Neural cell (in vitro differentiated cells): ENCODE results near the gene QSOX2. TPM values are rescaled to one million over a fixed set of nuclear protein-coding genes. Genes with fewer than 3 reads are reported as not detected.

Source experiments
- H2AFZ ChIP-seq: fragments of 200-600, 300-800 bp; sonication (generic), shearing (Covaris generic); 2 replicates; pipeline ENCODE4 v1.6.0; 2014; ENCODE audit warnings: low read depth, mild to moderate bottlenecking, antibody characterized with exemption, low read length, moderate library complexity
- H3F3A ChIP-seq: fragments of 200-600 bp; shearing (Covaris generic); 2 replicates; pipeline ENCODE4 v1.6.1; 2016; ENCODE audit warnings: mild to moderate bottlenecking, moderate library complexity, mixed read lengths, antibody characterized with exemption, low read length; ENCODE audit not compliant: insufficient read depth, poor library complexity, severe bottlenecking
- H3K27ac ChIP-seq: fragments of 200-600, 300-800 bp; sonication (generic), shearing (Covaris generic); 2 replicates; pipeline ENCODE4 v1.5.1; 2014; ENCODE audit warnings: mild to moderate bottlenecking, low read length, moderate library complexity
- H3K27me3 ChIP-seq: fragments of 300-800, 200-600 bp; sonication (generic), shearing (Covaris generic); 2 replicates; pipeline ENCODE4 v1.6.0; 2014; ENCODE audit warnings: mild to moderate bottlenecking, low read depth, low read length, moderate library complexity; ENCODE audit not compliant: insufficient read depth
- H3K36me3 ChIP-seq: fragments of 300-800, 200-600 bp; sonication (generic), shearing (Covaris generic); 2 replicates; pipeline ENCODE4 v1.5.1; 2014; ENCODE audit warnings: mild to moderate bottlenecking, antibody characterized with exemption, low read length, moderate library complexity; ENCODE audit not compliant: insufficient read depth
- H3K4me2 ChIP-seq: fragments of 300-800, 200-600 bp; sonication (generic), shearing (Covaris generic); 2 replicates; pipeline ENCODE4 v1.6.0; 2014; ENCODE audit warnings: mild to moderate bottlenecking, low read length
- H3K4me3 ChIP-seq: fragments of 300-800, 200-600 bp; sonication (generic), shearing (Covaris generic); 2 replicates; pipeline ENCODE4 v1.5.1; 2014; ENCODE audit warnings: mild to moderate bottlenecking, low read length, moderate library complexity
- H3K79me2 ChIP-seq: fragments of 200-600 bp; shearing (Covaris generic); replicated peaks from 2 replicates; pipeline ENCODE4 v1.6.0; 2014; ENCODE audit warnings: mild to moderate bottlenecking, low read length, moderate library complexity; ENCODE audit not compliant: insufficient read depth
- H3K9ac ChIP-seq: fragments of 300-800, 200-600 bp; sonication (generic), shearing (Covaris generic); 2 replicates; pipeline ENCODE4 v1.6.1; 2016; ENCODE audit warnings: mild to moderate bottlenecking, low read length, mixed read lengths
- H3K9me2 ChIP-seq: fragments of 200-600 bp; shearing (Covaris generic); 2 replicates; pipeline ENCODE4 v1.6.1; 2016; ENCODE audit warnings: mild to moderate bottlenecking, low read length, mixed read lengths; ENCODE audit not compliant: insufficient read depth
- H3K9me3 ChIP-seq: fragments of 200-600, 300-800 bp; sonication (generic), shearing (Covaris generic); 2 replicates; pipeline ENCODE4 v1.6.1; 2016; ENCODE audit warnings: mild to moderate bottlenecking, mixed run types, low read length, moderate library complexity, mixed read lengths
- H4K20me1 ChIP-seq: fragments of 200-600 bp; shearing (Covaris generic); 2 replicates; pipeline ENCODE4 v1.6.1; 2016; ENCODE audit warnings: mild to moderate bottlenecking, mixed run types; ENCODE audit not compliant: insufficient read depth
- CTCF ChIP-seq: fragments of 450-650 bp; IDR thresholded peaks from 2 replicates; pipeline ENCODE4 v1.5.1; 2014; ENCODE audit warnings: antibody characterized with exemption, mild to moderate bottlenecking, moderate library complexity; ENCODE audit not compliant: poor library complexity, severe bottlenecking
- EP300 ChIP-seq: fragments of 450-650 bp; conservative IDR thresholded peaks from 2 replicates; pipeline ENCODE4 v1.6.1; 2014; ENCODE audit warnings: antibody characterized with exemption, mild to moderate bottlenecking, moderate library complexity; ENCODE audit not compliant: poor library complexity, severe bottlenecking
- EZH2 ChIP-seq: fragments of 200-600, 300-800 bp; shearing (Covaris generic), sonication (generic); IDR thresholded peaks from 2 replicates; pipeline ENCODE4 v1.6.1; 2014; ENCODE audit warnings: antibody characterized with exemption, low read length, borderline replicate concordance, mild to moderate bottlenecking; ENCODE audit not compliant: insufficient read depth, poor library complexity, severe bottlenecking
- MXI1 ChIP-seq: fragments of 450-650 bp; conservative IDR thresholded peaks from 2 replicates; pipeline ENCODE4 v1.6.1; 2014; ENCODE audit warnings: antibody characterized with exemption, mild to moderate bottlenecking; ENCODE audit not compliant: poor library complexity, severe bottlenecking
- POLR2AphosphoS5 ChIP-seq: IDR thresholded peaks from 2 replicates; pipeline ENCODE4 v1.6.1; 2012
- RAD21 ChIP-seq: fragments of 450-650 bp; conservative IDR thresholded peaks from 2 replicates; pipeline ENCODE4 v1.6.1; 2014; ENCODE audit warnings: antibody characterized with exemption, mild to moderate bottlenecking, moderate library complexity
- REST ChIP-seq: IDR thresholded peaks from 2 replicates; pipeline ENCODE4 v1.6.1; 2012; ENCODE audit warnings: borderline replicate concordance
- SMC3 ChIP-seq: fragments of 450-650 bp; conservative IDR thresholded peaks from 2 replicates; pipeline ENCODE4 v1.6.1; 2014; ENCODE audit warnings: antibody characterized with exemption, mild to moderate bottlenecking, moderate library complexity; ENCODE audit not compliant: poor library complexity
- TAF1 ChIP-seq: IDR thresholded peaks from 2 replicates; pipeline ENCODE4 v1.6.1; 2012; ENCODE audit warnings: low read depth
- polyA plus RNA-seq: library from polyadenylated mRNA; depleted of rRNA; stranded (reverse); fragments of >200 nt; gene quantifications from 2 replicates; pipeline ENCODE4 v1.2.3, GENCODE V29; 2014

QSOX2 gene
- polyA plus RNA-seq, 1 donor from 2014 or later: 20.7 TPM

- Histone ChIP-seq H3K4me3 (no peak overlapping the region), H3F3A (no peaks in the 10 kb centered on the region), H3K36me3 (peaks cover 6% of the 10 kb centered on the region), H2AFZ (no peak overlapping the region), H3K9ac (no peak overlapping the region), H3K9me3 (no peaks in the 10 kb centered on the region), H3K79me2 (no peaks in the 10 kb centered on the region), H3K9me2 (no peaks in the 10 kb centered on the region), H3K27ac (no peak overlapping the region), H3K4me2 (no peak overlapping the region), H3K27me3 (no peaks in the 10 kb centered on the region), H4K20me1 (no peaks in the 10 kb centered on the region)
- TF ChIP-seq RAD21: no peak
- TF ChIP-seq MXI1: no peak
- TF ChIP-seq SMC3: no peak
- no peak for TF ChIP-seq TAF1
- no peak for TF ChIP-seq POLR2AphosphoS5
- no peak for TF ChIP-seq REST
- TF ChIP-seq CTCF: no peak
- TF ChIP-seq EZH2: no peak
- no peak for TF ChIP-seq EP300
These were observed 31.9 kb downstream of the QSOX2 start for GRCh38 chr9:136213733-136214132.

- no peaks in the 10 kb centered on the region for H3F3A ChIP-seq
- H3K4me3 ChIP-seq: no peak overlapping the region
- TF ChIP-seq TAF1 (no peak), POLR2AphosphoS5 (peak; percentile 43), SMC3 (no peak)
- H3K9me3 ChIP-seq: no peaks in the 10 kb centered on the region
- no peaks in the 10 kb centered on the region for H3K9me2 ChIP-seq
- H4K20me1 ChIP-seq: no peaks in the 10 kb centered on the region
- no peaks in the 10 kb centered on the region for H3K79me2 ChIP-seq
- no peak overlapping the region for H2AFZ ChIP-seq
- peaks cover 6% of the 10 kb centered on the region for H3K36me3 ChIP-seq
- H3K27me3 ChIP-seq: no peaks in the 10 kb centered on the region
- no peak overlapping the region for H3K4me2 ChIP-seq
- H3K27ac ChIP-seq: no peak overlapping the region
- H3K9ac ChIP-seq: no peak overlapping the region
These were observed 33.2 kb downstream of the QSOX2 start for GRCh38 chr9:136212345-136212950.
